T-helper 17 cell (primary cell): ENCODE results near the gene NRG2. TPM values are rescaled to one million over a fixed set of nuclear protein-coding genes. Genes with fewer than 3 reads are reported as not detected.
A peak's percentile ranks its signal among the peaks of the same experiment; 100 is the strongest.

ENCODE experiments used
- ATAC-seq: fragments of 150-1000 bp; cut with Tn5 transposase; 2 replicates; pipeline ENCODE4 v1.10.0; 2021; ENCODE audit warnings: mild to moderate bottlenecking, moderate library complexity
- DNase-seq, 3 donors: peaks; one replicate each; pipeline versions ENCODE4 v3.0.0 to v3.0.0-alpha.2; 2020 to 2021
- H3K9me3 ChIP-seq: one replicate; pipeline ENCODE4 v1.7.0; 2013; ENCODE audit warnings: low read length, mild to moderate bottlenecking; ENCODE audit not compliant: control insufficient read depth, poor library complexity, severe bottlenecking
- H3K27ac Mint-ChIP-seq: one replicate; pipeline ENCODE4 v1.8.0; 2022; ENCODE audit warnings: mild to moderate bottlenecking, moderate library complexity, mixed read lengths
- H3K27me3 Mint-ChIP-seq: one replicate; pipeline ENCODE4 v1.8.0; 2022; ENCODE audit warnings: mixed read lengths
- H3K36me3 Mint-ChIP-seq: one replicate; pipeline ENCODE4 v1.8.0; 2022; ENCODE audit warnings: low read depth, mixed read lengths
- H3K4me1 Mint-ChIP-seq: one replicate; pipeline ENCODE4 v1.8.0; 2022; ENCODE audit warnings: mild to moderate bottlenecking, mixed read lengths
- H3K4me3 Mint-ChIP-seq: one replicate; pipeline ENCODE4 v1.8.0; 2022; ENCODE audit warnings: mild to moderate bottlenecking, moderate library complexity, mixed read lengths
- total RNA-seq, 4 donors: library from RNA in 2 of 4; stranded (reverse) in 2 of 4; gene quantifications; one replicate each; pipeline ENCODE4 v1.2.3 and lab custom pipeline; 2022 to 2026

Gene NRG2
- total RNA-seq, 2 donors from 2014 or later = 0.08 TPM; not detected in 1

DNA sequence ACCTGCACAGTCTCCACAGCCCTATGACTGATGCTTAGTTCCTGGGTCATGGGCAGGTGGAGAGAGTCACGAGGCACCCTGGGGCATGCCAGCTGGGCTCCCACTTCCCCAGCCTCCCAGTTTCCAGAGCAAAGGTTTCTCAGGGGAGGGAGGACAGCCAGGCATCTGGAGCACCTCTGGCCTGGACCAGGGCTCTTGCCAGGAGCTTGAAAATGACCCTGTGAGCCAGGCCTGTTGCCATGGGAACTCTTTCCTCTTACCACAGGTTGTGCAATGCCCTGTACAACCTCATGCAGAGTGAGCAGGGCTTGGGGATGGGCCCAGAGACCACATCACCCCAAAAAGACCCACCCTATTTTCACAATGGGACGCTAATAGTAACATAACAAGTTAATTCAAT lies 134.3 kb downstream of the NRG2 start:
- ATAC-seq = no peak
- DNase-seq = no peak
- peaks cover 2% of the 10 kb centered on the region for H3K36me3 Mint-ChIP-seq
- peaks cover 6% of the 10 kb centered on the region for H3K27me3 Mint-ChIP-seq
- no peaks in the 10 kb centered on the region for H3K4me1 Mint-ChIP-seq
- H3K9me3 ChIP-seq = no peaks in the 10 kb centered on the region
- H3K4me3 Mint-ChIP-seq = no peak overlapping the region
- no peak overlapping the region for H3K27ac Mint-ChIP-seq

DNA sequence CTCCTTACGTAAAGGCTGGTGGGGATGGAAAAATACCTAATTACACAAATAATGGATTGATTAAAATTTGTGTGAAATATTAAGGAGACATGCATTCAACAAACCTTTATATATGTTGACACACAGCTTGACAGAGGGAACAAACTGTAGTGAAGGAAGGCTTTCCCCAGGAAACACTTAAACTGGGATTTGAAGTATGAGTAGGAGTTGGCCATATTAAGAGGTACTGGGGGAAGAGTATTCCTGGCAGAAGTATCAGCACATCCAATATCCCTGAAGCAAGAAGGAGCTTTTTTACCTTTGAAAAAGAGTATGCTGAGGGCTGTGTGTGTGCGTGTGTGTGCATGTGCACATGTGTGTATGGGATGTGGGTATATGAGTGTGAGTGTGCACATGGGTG lies 136.4 kb downstream of the NRG2 start:
- Mint-ChIP-seq H3K4me3 (no peak overlapping the region), H3K4me1 (peaks cover 3% of the 10 kb centered on the region), H3K27ac (no peak overlapping the region), H3K27me3 (peaks cover 19% of the 10 kb centered on the region), H3K36me3 (peaks cover 2% of the 10 kb centered on the region)
- no peaks in the 10 kb centered on the region for H3K9me3 ChIP-seq
- DNase-seq (no peak), ATAC-seq (no peak)

DNA sequence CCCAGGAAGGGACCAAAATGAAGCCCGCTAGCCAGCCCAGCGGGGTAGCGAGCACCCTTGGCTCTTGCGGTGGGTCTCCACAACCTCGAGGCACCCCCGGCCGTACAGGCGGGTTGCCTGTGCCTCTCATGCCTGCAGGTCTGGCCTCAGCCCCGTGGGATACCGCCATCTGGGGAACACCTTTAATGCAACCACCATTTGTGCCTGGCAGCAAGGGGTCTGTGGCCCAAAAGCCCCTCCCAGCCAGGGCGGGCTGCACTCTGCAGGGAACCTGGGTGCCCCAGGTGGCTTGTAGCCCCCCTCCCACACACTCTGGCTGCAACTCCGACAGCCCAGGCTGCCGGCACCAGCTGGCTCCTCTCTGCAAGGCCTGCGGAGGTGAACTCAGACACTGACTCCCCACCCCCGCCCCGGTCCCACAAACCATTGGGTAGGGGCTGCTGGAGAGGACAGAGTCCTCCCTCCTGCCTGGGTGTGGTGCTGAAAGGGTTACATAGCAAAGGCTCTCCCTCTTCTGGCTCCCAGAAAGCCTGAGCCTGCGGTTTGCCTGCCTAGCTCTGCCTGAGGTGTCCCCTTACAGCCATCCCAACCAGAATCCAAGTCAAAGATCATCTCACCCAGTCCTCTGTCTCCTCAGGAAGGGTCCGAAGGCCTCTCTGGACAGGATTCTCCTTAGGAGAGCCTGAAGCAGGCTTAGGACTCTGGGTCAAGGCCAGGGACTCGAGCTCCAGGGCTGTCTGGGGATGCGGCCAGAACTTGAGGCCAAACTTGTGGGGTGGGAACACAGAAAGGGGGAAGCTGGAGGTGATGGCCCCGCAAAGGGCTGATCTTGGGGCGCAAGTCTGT lies 138.1 kb downstream of the NRG2 start:
- no peak overlapping the region for H3K27ac Mint-ChIP-seq
- peak overlapping the region; percentile 36 for H3K4me3 Mint-ChIP-seq
- ATAC-seq = no peak
- DNase-seq = no peak
- H3K4me1 Mint-ChIP-seq = peaks cover 3% of the 10 kb centered on the region
- H3K27me3 Mint-ChIP-seq = peaks cover 33% of the 10 kb centered on the region
- H3K9me3 ChIP-seq = no peaks in the 10 kb centered on the region
- peaks cover 2% of the 10 kb centered on the region for H3K36me3 Mint-ChIP-seq

DNA sequence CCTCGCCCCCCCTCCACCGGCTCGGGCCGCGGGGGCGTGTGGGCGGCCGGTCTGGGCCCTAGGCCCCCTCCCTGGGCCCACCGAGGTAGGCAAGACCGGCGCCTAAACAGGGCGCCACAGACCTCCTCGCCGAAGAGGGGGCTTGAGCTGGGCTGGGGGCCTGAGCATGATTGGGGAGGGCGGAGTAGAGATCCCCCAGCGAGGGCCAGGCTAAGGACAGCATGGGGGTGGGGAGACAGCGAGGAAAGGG lies 138.6 kb downstream of the NRG2 start:
- no peak overlapping the region for H3K27ac Mint-ChIP-seq
- ATAC-seq (no peak), DNase-seq (no peak)
- H3K9me3 ChIP-seq = no peaks in the 10 kb centered on the region
- H3K36me3 Mint-ChIP-seq = peaks cover 2% of the 10 kb centered on the region
- H3K27me3 Mint-ChIP-seq = peaks cover 38% of the 10 kb centered on the region
- peak overlapping the region; percentile 36 for H3K4me3 Mint-ChIP-seq
- peaks cover 3% of the 10 kb centered on the region for H3K4me1 Mint-ChIP-seq

DNA sequence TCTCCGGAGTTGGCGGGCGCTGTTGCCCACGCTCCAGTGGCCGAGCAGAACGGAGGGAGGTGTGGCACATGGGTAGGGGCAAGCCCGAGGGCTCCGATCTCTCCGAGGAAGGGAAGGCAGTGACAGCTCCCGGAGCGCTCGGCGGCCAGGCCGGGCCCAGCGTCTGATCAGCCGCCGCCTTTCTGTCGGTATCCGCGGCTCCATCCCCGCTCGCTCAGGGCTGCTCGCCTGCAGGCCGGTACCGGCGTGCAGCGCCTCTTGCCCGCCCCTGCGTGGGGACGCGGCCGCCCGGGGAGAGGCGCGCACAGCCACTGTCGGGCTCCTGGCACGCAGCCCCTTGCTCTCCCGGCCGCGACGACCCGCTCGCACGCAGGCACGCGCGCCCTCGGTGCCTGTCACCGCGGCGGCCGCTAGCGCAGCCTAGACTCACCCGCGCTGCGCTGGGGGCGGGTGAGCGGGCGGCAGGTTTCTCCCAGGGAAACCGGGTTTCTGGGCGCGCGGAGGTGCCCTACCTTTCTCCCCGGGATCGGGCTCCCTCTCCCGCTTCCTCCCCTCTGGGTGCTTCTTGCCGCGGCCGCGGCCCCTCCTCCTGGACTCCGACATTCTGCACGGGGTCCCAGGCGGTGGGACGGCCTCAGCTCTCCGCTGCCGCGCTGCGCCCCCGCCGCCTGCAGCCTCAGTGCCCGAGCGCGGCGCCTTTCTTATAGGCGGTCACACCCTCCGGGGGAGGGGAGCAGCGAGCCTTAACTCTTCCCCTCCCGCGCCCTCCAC lies 139.1 kb downstream of the NRG2 start:
- Mint-ChIP-seq H3K4me1 (peaks cover 3% of the 10 kb centered on the region), H3K27me3 (peaks cover 43% of the 10 kb centered on the region), H3K27ac (no peak overlapping the region), H3K36me3 (peaks cover 2% of the 10 kb centered on the region), H3K4me3 (peak overlapping the region; percentile 45)
- no peak for DNase-seq
- peak; percentile 50 for ATAC-seq
- H3K9me3 ChIP-seq = no peaks in the 10 kb centered on the region

DNA sequence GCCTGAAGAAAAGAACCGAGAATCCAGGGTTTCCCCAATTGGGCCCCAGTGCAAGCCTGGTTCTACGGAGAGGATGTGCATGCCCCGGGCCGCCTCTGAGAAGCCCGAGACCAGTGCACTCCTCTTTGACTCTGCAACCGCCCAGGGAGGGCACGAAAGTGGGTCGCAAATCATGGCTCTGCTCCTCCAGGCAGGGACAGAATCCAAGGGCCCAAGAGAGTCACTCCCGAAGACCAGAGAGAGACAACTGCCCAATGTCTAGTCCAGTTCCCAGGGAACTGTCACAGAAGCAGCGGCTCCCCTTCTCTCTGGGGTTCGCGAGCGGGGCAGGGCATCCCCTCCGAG lies 139.7 kb downstream of the NRG2 start:
- ATAC-seq = no peak
- no peaks in the 10 kb centered on the region for H3K9me3 ChIP-seq
- Mint-ChIP-seq H3K36me3 (peaks cover 2% of the 10 kb centered on the region), H3K27ac (no peak overlapping the region), H3K27me3 (peaks cover 49% of the 10 kb centered on the region), H3K4me1 (peaks cover 7% of the 10 kb centered on the region), H3K4me3 (peak overlapping the region; percentile 45)
- DNase-seq = no peak

DNA sequence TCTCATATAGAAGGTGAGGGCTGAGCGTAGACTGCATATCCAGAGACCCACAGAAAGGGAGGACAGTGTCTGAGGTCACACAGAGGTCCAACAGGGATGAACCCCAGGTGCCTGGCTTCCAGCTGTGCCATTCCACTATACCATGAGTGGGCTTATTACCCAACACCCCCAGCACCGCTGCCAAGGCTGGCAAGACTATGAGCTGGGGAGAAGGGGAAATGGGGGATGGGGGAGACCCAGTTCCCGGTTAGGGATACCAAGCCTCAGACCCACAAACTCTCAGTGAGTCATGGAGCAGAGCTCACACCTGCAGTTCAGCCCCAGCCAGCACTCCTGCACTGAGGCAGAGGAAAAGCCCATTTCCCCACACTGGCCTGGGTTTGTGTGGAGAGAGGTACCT lies 141.1 kb downstream of the NRG2 start:
- Mint-ChIP-seq H3K36me3 (peaks cover 2% of the 10 kb centered on the region), H3K27ac (no peak overlapping the region), H3K4me3 (no peak overlapping the region), H3K4me1 (peaks cover 7% of the 10 kb centered on the region), H3K27me3 (peaks cover 62% of the 10 kb centered on the region)
- ATAC-seq (no peak), DNase-seq (no peak)
- H3K9me3 ChIP-seq = no peaks in the 10 kb centered on the region

DNA sequence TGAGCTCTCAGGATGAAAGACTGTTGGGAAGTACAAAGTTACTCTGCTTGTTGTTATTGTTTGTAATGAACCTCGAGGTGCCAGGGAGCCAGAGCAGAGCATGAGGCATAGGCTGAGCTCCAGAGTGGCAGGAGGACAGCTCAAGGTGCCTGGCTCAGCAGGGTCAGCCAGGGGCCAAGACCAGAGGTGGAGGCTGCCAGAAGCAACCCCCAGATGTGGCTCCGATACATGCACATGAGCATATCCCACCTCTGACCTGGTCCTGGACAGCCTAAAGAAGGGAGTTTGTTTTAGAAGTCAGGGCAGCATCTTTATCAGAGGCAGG lies 141.9 kb downstream of the NRG2 start:
- H3K4me3 Mint-ChIP-seq = no peak overlapping the region
- ATAC-seq (no peak), DNase-seq (no peak)
- peaks cover 7% of the 10 kb centered on the region for H3K4me1 Mint-ChIP-seq
- H3K36me3 Mint-ChIP-seq = peaks cover 2% of the 10 kb centered on the region
- no peak overlapping the region for H3K27ac Mint-ChIP-seq
- peaks cover 68% of the 10 kb centered on the region for H3K27me3 Mint-ChIP-seq
- H3K9me3 ChIP-seq = no peaks in the 10 kb centered on the region

DNA sequence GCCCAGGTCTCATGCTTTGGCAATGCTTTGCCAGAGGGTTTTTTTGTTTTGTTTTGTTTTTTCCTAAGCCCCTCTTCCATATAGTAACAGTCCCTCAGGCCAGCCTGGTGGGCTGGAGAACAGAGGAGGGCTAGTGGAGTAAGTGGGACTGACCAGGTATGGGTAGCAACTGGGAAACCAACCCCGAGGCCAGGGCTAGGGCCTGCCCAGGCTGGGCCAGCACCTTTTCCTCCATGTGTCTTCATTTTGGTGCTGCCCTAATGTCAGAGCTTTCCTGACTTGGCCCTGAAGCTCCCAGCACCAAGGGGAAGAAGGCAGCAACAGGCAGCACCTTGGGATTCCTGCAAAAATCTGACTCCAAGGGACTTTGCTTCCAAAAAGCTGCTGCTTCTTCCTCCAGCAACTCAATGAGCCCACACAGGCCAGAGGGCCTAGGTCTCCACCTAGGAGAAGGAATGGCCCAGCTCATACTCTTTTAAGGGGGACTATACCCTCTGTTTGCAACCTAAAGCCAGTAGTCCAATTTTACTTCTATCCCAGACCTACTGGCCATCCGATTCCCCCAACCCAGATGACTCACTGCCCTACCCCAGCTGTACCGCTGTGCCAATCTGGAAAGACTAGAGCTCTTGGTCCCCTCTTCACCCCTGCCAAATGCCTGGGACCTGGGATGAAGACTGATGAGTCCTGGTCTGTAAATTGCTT lies 142.4 kb downstream of the NRG2 start:
- H3K4me3 Mint-ChIP-seq = no peak overlapping the region
- no peaks in the 10 kb centered on the region for H3K9me3 ChIP-seq
- H3K27me3 Mint-ChIP-seq = peaks cover 68% of the 10 kb centered on the region
- H3K27ac Mint-ChIP-seq = no peak overlapping the region
- DNase-seq (no peak), ATAC-seq (no peak)
- peaks cover 2% of the 10 kb centered on the region for H3K36me3 Mint-ChIP-seq
- peaks cover 7% of the 10 kb centered on the region for H3K4me1 Mint-ChIP-seq

DNA sequence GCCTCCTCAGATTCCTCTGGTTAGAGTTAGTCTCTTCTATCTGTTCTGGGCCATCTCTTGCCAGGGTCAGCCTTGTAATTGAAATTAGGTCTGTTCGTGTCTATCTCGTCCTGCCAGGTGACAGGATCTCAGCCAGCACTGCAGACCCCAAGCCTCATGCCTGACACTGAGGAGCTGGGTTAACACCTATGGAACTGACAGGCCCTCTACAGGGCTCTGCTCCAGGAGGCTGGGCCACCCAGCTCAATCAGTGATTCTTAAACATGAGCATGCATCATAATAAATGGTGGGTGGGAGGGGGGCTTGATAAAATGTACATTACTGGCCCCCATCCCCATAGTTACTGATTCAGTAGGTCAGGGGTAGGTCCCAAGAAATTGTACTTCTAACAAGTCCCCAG lies 144.1 kb downstream of the NRG2 start:
- H3K9me3 ChIP-seq = no peaks in the 10 kb centered on the region
- Mint-ChIP-seq H3K27ac (no peak overlapping the region), H3K27me3 (peaks cover 80% of the 10 kb centered on the region), H3K36me3 (no peaks in the 10 kb centered on the region), H3K4me3 (no peak overlapping the region), H3K4me1 (peaks cover 7% of the 10 kb centered on the region)
- no peak for DNase-seq
- ATAC-seq = no peak

DNA sequence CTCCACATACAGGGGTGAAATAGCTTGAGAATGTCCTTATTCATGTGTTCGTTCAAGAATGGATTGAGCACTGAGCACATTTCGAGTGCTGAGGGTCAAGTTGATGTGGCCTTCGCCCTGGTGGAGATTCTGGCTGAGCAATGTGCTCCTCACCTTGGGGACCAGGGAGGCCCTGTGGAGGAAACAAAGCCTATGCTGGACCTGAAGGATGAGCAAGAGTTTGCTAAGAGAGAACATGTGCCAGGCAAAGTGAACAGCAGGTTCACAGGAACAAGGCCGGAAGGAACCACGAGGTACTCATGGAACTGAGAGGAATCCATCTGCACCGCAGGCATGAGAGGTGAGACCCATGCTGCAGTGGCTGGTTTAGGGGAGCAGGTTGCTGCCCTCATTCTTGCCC lies 145.1 kb downstream of the NRG2 start:
- H3K9me3 ChIP-seq = no peaks in the 10 kb centered on the region
- Mint-ChIP-seq H3K27me3 (peaks cover 84% of the 10 kb centered on the region), H3K36me3 (no peaks in the 10 kb centered on the region), H3K4me3 (no peak overlapping the region), H3K4me1 (peaks cover 4% of the 10 kb centered on the region), H3K27ac (no peak overlapping the region)
- no peak for ATAC-seq
- DNase-seq = no peak

DNA sequence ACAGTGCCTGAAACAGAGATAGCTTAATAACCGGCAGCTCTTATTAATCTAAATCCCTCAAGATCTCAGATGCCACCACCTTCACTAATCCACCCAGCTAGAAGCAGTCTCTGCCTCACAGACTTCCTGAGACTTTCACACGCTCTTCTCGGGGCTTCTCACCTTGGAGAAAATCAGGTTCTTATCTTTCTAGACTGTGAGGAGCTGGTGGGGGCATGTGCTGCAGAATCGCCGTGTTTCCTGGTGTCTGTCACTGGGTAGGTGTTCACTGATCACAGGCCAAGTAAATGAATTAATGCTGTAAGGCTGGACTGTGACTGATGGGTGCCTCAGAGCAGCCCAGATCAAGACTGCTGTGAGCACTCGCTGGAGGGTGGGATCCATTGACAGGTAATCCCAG lies 145.8 kb downstream of the NRG2 start:
- H3K27ac Mint-ChIP-seq = no peak overlapping the region
- peaks cover 4% of the 10 kb centered on the region for H3K4me1 Mint-ChIP-seq
- no peak for ATAC-seq

DNA sequence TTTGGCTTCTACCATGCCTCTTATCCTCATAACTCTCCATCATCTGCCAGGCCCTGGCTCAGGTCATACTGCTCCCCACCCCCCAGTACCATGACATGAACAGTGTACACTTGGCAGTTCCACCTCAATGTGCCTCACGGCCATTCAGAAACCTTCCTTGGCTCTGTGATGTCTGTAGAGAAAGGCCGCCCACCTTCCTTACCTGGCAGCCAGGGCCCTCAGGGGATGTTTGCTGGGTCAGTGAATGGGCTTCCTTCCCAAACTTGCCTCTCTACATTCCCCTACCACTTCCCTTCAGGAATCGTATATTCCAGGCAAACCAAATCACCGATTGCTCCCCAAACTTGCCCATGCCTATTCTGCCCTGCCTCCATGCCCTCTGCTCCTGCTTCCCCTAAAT lies 146.4 kb downstream of the NRG2 start:
- Mint-ChIP-seq H3K27ac (peak overlapping the region; percentile 39), H3K36me3 (no peaks in the 10 kb centered on the region), H3K4me1 (peaks cover 4% of the 10 kb centered on the region), H3K4me3 (peak overlapping the region; percentile 9), H3K27me3 (peaks cover 82% of the 10 kb centered on the region)
- ATAC-seq (no peak), DNase-seq (no peak)
- H3K9me3 ChIP-seq = no peaks in the 10 kb centered on the region

More for the DNA sequence above, 145.8 kb downstream of the NRG2 start:
- Mint-ChIP-seq H3K27me3 (peaks cover 84% of the 10 kb centered on the region), H3K4me3 (no peak overlapping the region), H3K36me3 (no peaks in the 10 kb centered on the region)
- no peak for DNase-seq
- no peaks in the 10 kb centered on the region for H3K9me3 ChIP-seq
